ENCODE data around the gene PSTPIP2. TPM values are rescaled to one million over a fixed set of nuclear protein-coding genes. Genes with fewer than 3 reads are reported as not detected.
"Not testable (repeated sequence)": the region's sequence is repeated elsewhere in the genome, so short reads cannot be mapped to it uniquely, and the experiment has no call there.

Gene PSTPIP2
- total RNA-seq, 4 donors from 2014 or later = 1.9 to 4.3 (median 2.9) TPM

DNA sequence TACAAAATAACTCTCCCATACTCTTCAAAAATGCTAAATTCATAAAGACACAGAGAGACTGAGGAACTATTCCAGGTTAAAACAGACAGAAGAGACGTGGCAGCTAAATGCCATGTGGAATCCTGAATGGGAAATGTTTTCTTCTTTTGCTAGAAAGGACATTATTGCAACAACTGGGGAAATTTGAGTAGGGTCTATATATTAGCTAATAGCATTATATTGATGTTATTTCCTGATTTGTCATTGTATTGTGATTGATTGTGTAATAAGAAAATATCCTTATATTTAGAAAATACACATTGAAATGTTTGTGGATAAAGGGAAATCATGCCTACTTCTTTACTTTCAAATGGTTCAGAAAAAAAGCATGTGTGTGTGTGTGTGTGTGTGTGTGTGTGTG is 23.4 kb downstream of the PSTPIP2 start:
- DNase-seq = no peak
- Histone ChIP-seq H3K27ac (no peak overlapping the region), H3K4me1 (no peaks in the 10 kb centered on the region), H3K27me3 (no peaks in the 10 kb centered on the region), H3K9me3 (no peaks in the 10 kb centered on the region), H3K36me3 (no peaks in the 10 kb centered on the region), H3K4me3 (replicated peaks in 1 of 3) (no peak overlapping the region)
- TF ChIP-seq, protein P1, sequence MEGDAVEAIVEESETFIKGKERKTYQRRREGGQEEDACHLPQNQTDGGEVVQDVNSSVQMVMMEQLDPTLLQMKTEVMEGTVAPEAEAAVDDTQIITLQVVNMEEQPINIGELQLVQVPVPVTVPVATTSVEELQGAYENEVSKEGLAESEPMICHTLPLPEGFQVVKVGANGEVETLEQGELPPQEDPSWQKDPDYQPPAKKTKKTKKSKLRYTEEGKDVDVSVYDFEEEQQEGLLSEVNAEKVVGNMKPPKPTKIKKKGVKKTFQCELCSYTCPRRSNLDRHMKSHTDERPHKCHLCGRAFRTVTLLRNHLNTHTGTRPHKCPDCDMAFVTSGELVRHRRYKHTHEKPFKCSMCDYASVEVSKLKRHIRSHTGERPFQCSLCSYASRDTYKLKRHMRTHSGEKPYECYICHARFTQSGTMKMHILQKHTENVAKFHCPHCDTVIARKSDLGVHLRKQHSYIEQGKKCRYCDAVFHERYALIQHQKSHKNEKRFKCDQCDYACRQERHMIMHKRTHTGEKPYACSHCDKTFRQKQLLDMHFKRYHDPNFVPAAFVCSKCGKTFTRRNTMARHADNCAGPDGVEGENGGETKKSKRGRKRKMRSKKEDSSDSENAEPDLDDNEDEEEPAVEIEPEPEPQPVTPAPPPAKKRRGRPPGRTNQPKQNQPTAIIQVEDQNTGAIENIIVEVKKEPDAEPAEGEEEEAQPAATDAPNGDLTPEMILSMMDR (IDR thresholded peaks at IDR 0.05) = no peak
- no peak for TF ChIP-seq POLR2A (IDR thresholded peaks at IDR 0.05)
- WGBS, 2 donors = 91 to 98% methylated on average over 1 of the region's 1 CpG
- intact Hi-C loops (cut with DNase I) = no loop called here

DNA sequence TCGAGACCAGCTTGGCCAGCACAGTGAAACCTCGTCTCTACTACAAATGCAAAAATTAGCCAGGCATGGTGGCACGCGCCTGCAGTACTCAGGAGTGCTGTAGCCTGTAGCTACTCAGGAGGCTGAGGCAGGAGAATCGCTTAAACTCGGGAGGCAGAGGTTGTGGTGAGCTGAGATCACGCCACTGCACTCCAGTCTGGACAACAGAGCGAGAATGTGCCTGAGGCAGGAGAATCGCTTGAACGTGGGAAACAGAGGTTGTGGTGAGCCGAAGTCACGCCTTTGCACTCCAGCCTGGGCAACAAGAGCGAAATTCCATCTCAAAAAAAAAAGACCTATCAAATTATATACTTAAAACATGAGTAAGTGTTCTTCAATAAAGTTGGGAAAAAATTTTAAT is 24.7 kb downstream of the PSTPIP2 start:
- H3K4me3 ChIP-seq (replicated peaks in 1 of 3); H3K27ac ChIP-seq; H3K36me3 ChIP-seq; H3K9me3 ChIP-seq; DNase-seq; H3K27me3 ChIP-seq; intact Hi-C loops (cut with DNase I); H3K4me1 ChIP-seq: not testable (repeated sequence)
- 91% methylated on average over 13 of the region's 13 CpGs for WGBS, 2 donors

DNA sequence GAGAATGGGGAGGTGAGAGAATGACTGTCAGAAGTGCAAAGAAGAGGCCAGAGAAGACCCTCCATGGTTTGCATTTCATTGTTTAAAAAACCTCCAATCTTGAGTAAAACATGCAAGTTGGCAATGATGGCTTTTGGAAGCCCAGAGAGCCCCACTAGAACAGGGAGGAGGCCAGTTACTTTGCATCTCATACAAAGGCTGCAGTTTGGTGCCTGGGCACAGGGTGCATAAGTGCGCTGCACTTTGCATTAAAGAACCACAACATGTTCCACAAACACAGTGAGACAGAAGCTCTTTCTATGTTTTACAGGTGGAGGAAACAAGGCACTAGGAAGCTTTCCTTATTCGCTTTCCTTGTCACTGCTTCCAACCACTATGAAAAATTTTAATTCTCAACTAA is 25.4 kb downstream of the PSTPIP2 start:
- H3K27me3 ChIP-seq = no peaks in the 10 kb centered on the region
- no peak for DNase-seq
- H3K9me3 ChIP-seq = no peaks in the 10 kb centered on the region
- intact Hi-C loops (cut with DNase I) = no loop called here
- 96 to 98% methylated on average over 2 of the region's 2 CpGs for WGBS, 2 donors
- no peak for TF ChIP-seq POLR2A (IDR thresholded peaks at IDR 0.05)
- TF ChIP-seq, protein P1 (IDR thresholded peaks at IDR 0.05) = no peak
- H3K27ac ChIP-seq = no peak overlapping the region
- H3K4me3 ChIP-seq (replicated peaks in 1 of 3) = no peak overlapping the region
- no peaks in the 10 kb centered on the region for H3K36me3 ChIP-seq
- no peaks in the 10 kb centered on the region for H3K4me1 ChIP-seq

DNA sequence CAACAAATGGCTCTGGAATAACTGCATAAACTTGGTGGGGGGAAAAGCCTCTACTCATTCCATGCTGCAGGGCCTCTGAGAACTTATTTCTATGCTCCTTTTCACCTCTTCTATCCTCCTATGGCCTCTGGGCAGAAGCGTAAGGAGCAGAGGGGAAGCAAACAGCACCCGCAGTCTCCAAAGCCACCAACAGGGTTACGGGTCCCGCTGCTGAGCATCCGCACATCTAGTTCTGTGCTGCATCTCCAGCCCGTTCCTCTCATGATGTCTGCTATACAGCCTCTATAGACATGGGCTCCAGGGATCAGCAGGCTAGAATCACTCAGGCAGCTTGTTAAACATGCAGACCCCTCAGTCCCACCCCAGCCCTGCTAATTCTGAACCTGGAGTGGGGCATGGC is 25.9 kb downstream of the PSTPIP2 start:
- intact Hi-C loops (cut with DNase I) = no loop called here
- Histone ChIP-seq H3K27me3 (no peaks in the 10 kb centered on the region), H3K36me3 (no peaks in the 10 kb centered on the region), H3K27ac (no peak overlapping the region), H3K9me3 (no peaks in the 10 kb centered on the region), H3K4me3 (replicated peaks in 1 of 3) (no peak overlapping the region), H3K4me1 (no peaks in the 10 kb centered on the region)
- WGBS, 2 donors = 95 to 98% methylated on average over 6 of the region's 6 CpGs
- TF ChIP-seq, protein P1 (IDR thresholded peaks at IDR 0.05) = no peak
- no peak for TF ChIP-seq POLR2A (IDR thresholded peaks at IDR 0.05)
- no peak for DNase-seq

DNA sequence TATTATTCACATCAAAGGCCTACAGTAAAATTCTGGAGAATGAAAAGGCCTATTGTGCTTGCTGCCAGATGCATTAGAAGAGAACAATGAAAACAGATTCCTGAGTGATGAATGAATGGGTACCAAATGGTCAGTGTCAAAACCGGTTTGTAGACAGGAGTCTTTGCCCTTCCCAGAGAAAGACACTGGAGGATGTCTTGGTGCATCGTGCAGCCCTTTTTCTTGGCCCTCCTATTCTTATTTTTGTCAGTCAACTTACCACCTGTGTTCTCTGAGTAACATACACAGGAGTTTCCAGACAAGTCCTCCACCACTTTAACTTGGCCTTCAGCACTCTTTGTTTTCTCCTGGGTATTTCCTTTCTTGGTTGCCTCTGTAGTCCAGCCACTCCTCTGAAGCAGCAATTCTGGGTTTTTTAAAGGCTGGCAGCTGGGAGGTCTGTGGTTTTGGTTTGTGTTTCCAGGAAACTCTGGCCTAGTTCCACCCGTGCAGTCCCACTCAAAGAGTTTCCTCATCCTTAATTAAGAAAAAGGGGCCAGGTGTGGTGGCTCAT is 29.4 kb downstream of the PSTPIP2 start:
- H3K9me3 ChIP-seq = no peaks in the 10 kb centered on the region
- no peak for DNase-seq
- no peaks in the 10 kb centered on the region for H3K4me1 ChIP-seq
- 65 to 78% methylated on average over 3 of the region's 3 CpGs for WGBS, 2 donors
- H3K27me3 ChIP-seq = no peaks in the 10 kb centered on the region
- no peak overlapping the region for H3K4me3 ChIP-seq (replicated peaks in 1 of 3)
- H3K36me3 ChIP-seq = no peaks in the 10 kb centered on the region
- TF ChIP-seq, protein P1 (IDR thresholded peaks at IDR 0.05) = no peak
- TF ChIP-seq POLR2A (IDR thresholded peaks at IDR 0.05) = no peak
- intact Hi-C loops (cut with DNase I) = no loop called here
- no peak overlapping the region for H3K27ac ChIP-seq

DNA sequence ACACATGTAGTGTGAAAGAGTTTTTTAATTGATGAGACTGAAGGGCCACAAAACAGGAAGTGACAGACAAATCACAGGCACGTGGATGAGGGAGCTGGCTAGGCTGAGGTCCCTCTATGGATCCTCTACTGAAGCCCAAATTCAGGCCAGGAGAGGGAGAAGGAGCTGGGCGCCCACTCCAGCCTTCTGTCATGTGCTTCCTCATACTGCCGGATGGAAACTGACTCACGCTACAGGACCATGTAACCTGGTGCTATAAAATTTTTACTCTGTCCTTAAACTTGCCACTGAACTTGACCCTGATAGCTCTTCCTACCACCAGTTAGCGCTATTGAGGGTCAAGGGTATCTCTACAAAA is 31.3 kb downstream of the PSTPIP2 start:
- H3K4me1 ChIP-seq = no peaks in the 10 kb centered on the region
- no peaks in the 10 kb centered on the region for H3K36me3 ChIP-seq
- DNase-seq = no peak
- no peak overlapping the region for H3K4me3 ChIP-seq (replicated peaks in 1 of 3)
- WGBS, 2 donors = 81 to 88% methylated on average over 5 of the region's 5 CpGs
- H3K27me3 ChIP-seq = no peaks in the 10 kb centered on the region
- no peak overlapping the region for H3K27ac ChIP-seq
- no peaks in the 10 kb centered on the region for H3K9me3 ChIP-seq
- intact Hi-C loops (cut with DNase I) = no loop called here
- TF ChIP-seq POLR2A (IDR thresholded peaks at IDR 0.05) = no peak
- TF ChIP-seq, protein P1 (IDR thresholded peaks at IDR 0.05) = no peak
